ENCODE measurements around the gene LRP6.

- TF ChIP-seq, protein P1, sequence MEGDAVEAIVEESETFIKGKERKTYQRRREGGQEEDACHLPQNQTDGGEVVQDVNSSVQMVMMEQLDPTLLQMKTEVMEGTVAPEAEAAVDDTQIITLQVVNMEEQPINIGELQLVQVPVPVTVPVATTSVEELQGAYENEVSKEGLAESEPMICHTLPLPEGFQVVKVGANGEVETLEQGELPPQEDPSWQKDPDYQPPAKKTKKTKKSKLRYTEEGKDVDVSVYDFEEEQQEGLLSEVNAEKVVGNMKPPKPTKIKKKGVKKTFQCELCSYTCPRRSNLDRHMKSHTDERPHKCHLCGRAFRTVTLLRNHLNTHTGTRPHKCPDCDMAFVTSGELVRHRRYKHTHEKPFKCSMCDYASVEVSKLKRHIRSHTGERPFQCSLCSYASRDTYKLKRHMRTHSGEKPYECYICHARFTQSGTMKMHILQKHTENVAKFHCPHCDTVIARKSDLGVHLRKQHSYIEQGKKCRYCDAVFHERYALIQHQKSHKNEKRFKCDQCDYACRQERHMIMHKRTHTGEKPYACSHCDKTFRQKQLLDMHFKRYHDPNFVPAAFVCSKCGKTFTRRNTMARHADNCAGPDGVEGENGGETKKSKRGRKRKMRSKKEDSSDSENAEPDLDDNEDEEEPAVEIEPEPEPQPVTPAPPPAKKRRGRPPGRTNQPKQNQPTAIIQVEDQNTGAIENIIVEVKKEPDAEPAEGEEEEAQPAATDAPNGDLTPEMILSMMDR (conservative IDR thresholded peaks at IDR 0.05 in 1 of 2, IDR thresholded peaks at IDR 0.05 in 1 of 2; ENCODE audit: low read depth in 1 of 2, low read length in 2 of 2) = no peak
- TF ChIP-seq EZH2 (IDR thresholded peaks at IDR 0.05; ENCODE audit: low read length, missing control alignments) = no peak
Observed at GRCh38 chr12:12133785-12134184, 133.1 kb downstream of the LRP6 start.
